IMR-90 (cell line): ENCODE measurements around the gene AK3. TPM values are rescaled to one million over a fixed set of nuclear protein-coding genes. Genes with fewer than 3 reads are reported as not detected.

Source experiments
- ATAC-seq: fragments of 200-7000 bp; cut with Tn5 transposase; 2 replicates; pipeline ENCODE4 v1.9.1; 2020; ENCODE audit warnings: low read depth, mild to moderate bottlenecking, moderate library complexity
- BruUV-seq: library from RNA; stranded (reverse); fragments of 400-500 nt; replicated peaks from 2 replicates; lab custom pipeline; 2021; lab: Mats Ljungman, UMichigan
- CTCF ChIA-PET: fragments of 300-600 bp; formaldehyde crosslinking; extraction: SDS; loops from one replicate; lab custom pipeline; 2021; ENCODE audit warnings: antibody characterized with exemption; lab: Yijun Ruan, JAX
- POLR2A ChIA-PET: fragments of 300-600 bp; sonication (Branson Sonifier 250); formaldehyde crosslinking; loops from one replicate; lab custom pipeline; 2022; ENCODE audit warnings: antibody characterized with exemption; ENCODE audit not compliant: unreplicated experiment; lab: Charles Lee
- DNase-seq: peaks from one replicate; pipeline ENCODE4 v3.0.0; 2013
- H2AFZ ChIP-seq: replicated peaks from 2 replicates; pipeline ENCODE3; 2013; ENCODE audit warnings: low read length, mild to moderate bottlenecking; ENCODE audit not compliant: poor library complexity
- H2AK5ac ChIP-seq: 2 replicates; pipeline ENCODE4 v1.6.1; 2013; ENCODE audit warnings: low read depth, low read length, inconsistent platforms
- H2AK9ac ChIP-seq: replicated peaks from 2 replicates; pipeline ENCODE3; 2013; ENCODE audit warnings: mild to moderate bottlenecking, low read depth, low read length, moderate library complexity; ENCODE audit not compliant: poor library complexity
- H2BK120ac ChIP-seq: 2 replicates; pipeline ENCODE4 v1.6.1; 2013; ENCODE audit warnings: low read depth, low read length, inconsistent platforms
- H2BK15ac ChIP-seq: 3 replicates; pipeline ENCODE4 v1.6.1; 2013; ENCODE audit warnings: low read depth, low read length, inconsistent platforms
- H2BK20ac ChIP-seq: 2 replicates; pipeline ENCODE4 v1.6.1; 2013; ENCODE audit warnings: low read depth, mild to moderate bottlenecking, inconsistent platforms, low read length, moderate library complexity
- H2BK5ac ChIP-seq: 2 replicates; pipeline ENCODE4 v1.6.1; 2013; ENCODE audit warnings: mild to moderate bottlenecking, low read depth, low read length, inconsistent platforms; ENCODE audit not compliant: poor library complexity, severe bottlenecking
- H3K14ac ChIP-seq: replicated peaks from 2 replicates; pipeline ENCODE4 v1.6.1; 2013; ENCODE audit warnings: low read depth, low read length, inconsistent platforms
- H3K18ac ChIP-seq: 2 replicates; pipeline ENCODE4 v1.6.1; 2013; ENCODE audit warnings: low read depth, low read length, control low read depth
- H3K23ac ChIP-seq: 2 replicates; pipeline ENCODE4 v1.6.1; 2013; ENCODE audit warnings: low read depth, low read length, inconsistent platforms
- H3K27ac ChIP-seq: 2 replicates; pipeline ENCODE4 v1.5.1; 2013; ENCODE audit warnings: mild to moderate bottlenecking, control low read depth, low read length; ENCODE audit not compliant: insufficient read depth
- H3K27me3 ChIP-seq: 2 replicates; pipeline ENCODE4 v1.6.1; 2013; ENCODE audit warnings: low read length; ENCODE audit not compliant: control insufficient read depth, insufficient read depth
- H3K36me3 ChIP-seq: 2 replicates; pipeline ENCODE4 v1.6.1; 2013; ENCODE audit warnings: low read length, mixed read lengths; ENCODE audit not compliant: control insufficient read depth, insufficient read depth
- H3K4ac ChIP-seq: 2 replicates; pipeline ENCODE4 v1.6.1; 2013; ENCODE audit warnings: low read depth, low read length, inconsistent platforms
- H3K4me1 ChIP-seq: 2 replicates; pipeline ENCODE4 v1.6.1; 2013; ENCODE audit warnings: low read length, mixed read lengths; ENCODE audit not compliant: control insufficient read depth, insufficient read depth
- H3K4me2 ChIP-seq: 2 replicates; pipeline ENCODE4 v1.6.1; 2013; ENCODE audit warnings: low read depth, mild to moderate bottlenecking, control low read depth, low read length, moderate library complexity
- H3K4me3 ChIP-seq: 2 replicates; pipeline ENCODE4 v1.5.1; 2013; ENCODE audit warnings: low read depth, mild to moderate bottlenecking, control low read depth, low read length, moderate library complexity; ENCODE audit not compliant: insufficient read depth
- H3K56ac ChIP-seq: 2 replicates; pipeline ENCODE4 v1.6.1; 2013; ENCODE audit warnings: low read length, inconsistent platforms; ENCODE audit not compliant: insufficient read depth; ENCODE audit errors: extremely low read depth
- H3K79me1 ChIP-seq, 2 experiments: 2 replicates each; pipeline ENCODE4 v1.6.1; 2013; ENCODE audit warnings: low read length in 2 of 2, inconsistent platforms in 1 of 2, low read depth in 1 of 2
- H3K9ac ChIP-seq: 2 replicates; pipeline ENCODE4 v1.6.1; 2013; ENCODE audit warnings: low read depth, low read length, control low read depth
- H3K9me1 ChIP-seq: 2 replicates; pipeline ENCODE4 v1.6.1; 2013; ENCODE audit warnings: low read length, inconsistent platforms; ENCODE audit not compliant: insufficient read depth
- H3K9me3 ChIP-seq: 2 replicates; pipeline ENCODE4 v1.6.1; 2013; ENCODE audit warnings: low read length; ENCODE audit not compliant: control insufficient read depth, insufficient read depth
- H4K20me1 ChIP-seq: 2 replicates; pipeline ENCODE4 v1.6.1; 2013; ENCODE audit warnings: low read length, inconsistent platforms; ENCODE audit not compliant: insufficient read depth
- H4K5ac ChIP-seq: 2 replicates; pipeline ENCODE4 v1.6.1; 2013; ENCODE audit warnings: mild to moderate bottlenecking, low read depth, low read length, control low read depth
- H4K8ac ChIP-seq, 2 experiments: 2 replicates each; pipeline ENCODE4 v1.6.1; 2013; ENCODE audit warnings: low read depth in 2 of 2, low read length in 2 of 2, control low read depth in 1 of 2, inconsistent platforms in 1 of 2
- H4K91ac ChIP-seq: 2 replicates; pipeline ENCODE4 v1.6.1; 2013; ENCODE audit warnings: low read depth, low read length, inconsistent platforms; ENCODE audit not compliant: insufficient read depth
- MAFK ChIP-seq: IDR thresholded peaks from 2 replicates; pipeline ENCODE4 v1.6.1; 2012; ENCODE audit warnings: low read depth, low read length, improper control_type of control experiment
- WGBS, 2 experiments: methylation state at CpG; one replicate each; pipeline versions ENCODE4 v1.1.5 to v1.1.7; 2013; ENCODE audit warnings: missing lambda C conversion rate in 2 of 2; ENCODE audit not compliant: insufficient read length in 1 of 2; ENCODE audit errors: extremely low coverage in 2 of 2; 5-methylcytosine and 5-hydroxymethylcytosine counted together
- dilution Hi-C: fragments of 300-500 bp; cut with HindIII; formaldehyde crosslinking; loops from one replicate; pipeline ENCODE4 v1.14.3; 2018; ENCODE audit warnings: low sequenced_read_pairs; ENCODE audit not compliant: unreplicated experiment
- in situ Hi-C: fragments of 300-500 bp; cut with MboI; formaldehyde crosslinking; loops from 3 replicates; pipeline ENCODE4 v1.14.3; 2019; ENCODE audit warnings: low sequenced_read_pairs, inconsistent platforms, mixed read lengths
- intact Hi-C: fragments of 100-400 bp; cut with micrococcal nuclease; formaldehyde crosslinking; loops from 2 replicates; pipeline ENCODE4 v1.10.0; 2022
- polyA plus RNA-seq, 3 experiments: library from polyadenylated mRNA; depleted of rRNA; stranded (reverse); fragments of >200 nt; gene quantifications; 2 replicates each; pipeline ENCODE4 v1.2.3, GENCODE V29; 2012; ENCODE audit warnings: low replicate concordance in 1 of 3
- total RNA-seq: library from RNA; depleted of rRNA; stranded (reverse); fragments of >200 nt; gene quantifications from 2 replicates; pipeline ENCODE4 v1.2.3, GENCODE V29; 2012
- TF ChIP-seq, protein P1 (sequence below): conservative IDR thresholded peaks from 2 replicates; pipeline ENCODE4 v1.5.1; 2012; ENCODE audit warnings: mild to moderate bottlenecking, low read depth, low read length, improper control_type of control experiment

Gene AK3
- total and polyA plus RNA-seq, 2 of the 4 experiments (the other 2 are of a cell fraction): 24.7 to 26.2 TPM

DNA sequence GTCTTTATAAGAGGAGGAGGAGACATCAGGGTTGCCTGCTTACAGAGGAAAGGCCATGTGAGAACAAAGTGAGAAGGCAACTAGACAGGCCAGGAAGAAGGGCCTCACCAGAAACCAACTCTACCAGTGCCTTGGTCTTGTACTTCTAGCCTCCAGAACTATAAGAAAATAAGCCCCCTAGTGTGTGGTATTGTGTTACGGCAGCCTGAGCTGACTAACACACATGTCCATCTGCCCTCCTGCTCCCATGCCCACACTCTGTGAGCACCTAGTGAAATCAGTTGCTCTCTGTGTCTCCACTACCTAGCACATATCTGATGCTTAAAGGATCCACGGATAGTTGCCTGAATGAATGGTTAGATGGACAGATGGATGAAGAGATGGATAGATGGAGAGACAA lies 6.9 kb downstream of the AK3 start:
- H2AFZ ChIP-seq: no peak overlapping the region
- intact Hi-C loops: no loop called here
- H2BK5ac ChIP-seq: no peak overlapping the region
- H3K56ac ChIP-seq: no peak overlapping the region
- no peak overlapping the region for H2BK20ac ChIP-seq
- H3K4me1 ChIP-seq: 0 out of 2 replicates have a peak, but pooled peaks cover 2% of the 10 kb centered on the region
- H3K18ac ChIP-seq: no peak overlapping the region
- H4K20me1 ChIP-seq: peaks cover 24% of the 10 kb centered on the region
- in situ Hi-C loops: no loop called here
- H3K4me3 ChIP-seq: no peak overlapping the region
- WGBS, 2 experiments: no CpG with 5 or more reads among the region's 2 CpGs
- H3K27ac ChIP-seq: no peak overlapping the region
- peaks cover 21 to 60% of the 10 kb centered on the region in 2 experiments for H3K79me1 ChIP-seq
- no peak overlapping the region for H3K9ac ChIP-seq
- no peak overlapping the region for H4K91ac ChIP-seq
- DNase-seq (no peak), ATAC-seq (no peak)
- no peak overlapping the region for H3K14ac ChIP-seq
- no peaks in the 10 kb centered on the region for H3K9me3 ChIP-seq
- H2AK5ac ChIP-seq: no peak overlapping the region
- no peak overlapping the region for H2BK15ac ChIP-seq
- ChIA-PET POLR2A (interaction anchor here (0.6 kb wide), 1 partner anchor 1106 kb away, joined by 3 read pairs; no protein-coding TSS in a partner anchor), CTCF (no interaction called here)
- no peaks in the 10 kb centered on the region for H3K27me3 ChIP-seq
- no peak overlapping the region for H2BK120ac ChIP-seq
- no peak overlapping the region for H2AK9ac ChIP-seq
- H3K4ac ChIP-seq: no peak overlapping the region
- no peak overlapping the region for H3K4me2 ChIP-seq
- dilution Hi-C loops: no loop called here
- H4K8ac ChIP-seq: no peak overlapping the region
- no peak overlapping the region for H3K23ac ChIP-seq
- H3K9me1 ChIP-seq: peaks cover 4% of the 10 kb centered on the region
- TF ChIP-seq, protein P1, sequence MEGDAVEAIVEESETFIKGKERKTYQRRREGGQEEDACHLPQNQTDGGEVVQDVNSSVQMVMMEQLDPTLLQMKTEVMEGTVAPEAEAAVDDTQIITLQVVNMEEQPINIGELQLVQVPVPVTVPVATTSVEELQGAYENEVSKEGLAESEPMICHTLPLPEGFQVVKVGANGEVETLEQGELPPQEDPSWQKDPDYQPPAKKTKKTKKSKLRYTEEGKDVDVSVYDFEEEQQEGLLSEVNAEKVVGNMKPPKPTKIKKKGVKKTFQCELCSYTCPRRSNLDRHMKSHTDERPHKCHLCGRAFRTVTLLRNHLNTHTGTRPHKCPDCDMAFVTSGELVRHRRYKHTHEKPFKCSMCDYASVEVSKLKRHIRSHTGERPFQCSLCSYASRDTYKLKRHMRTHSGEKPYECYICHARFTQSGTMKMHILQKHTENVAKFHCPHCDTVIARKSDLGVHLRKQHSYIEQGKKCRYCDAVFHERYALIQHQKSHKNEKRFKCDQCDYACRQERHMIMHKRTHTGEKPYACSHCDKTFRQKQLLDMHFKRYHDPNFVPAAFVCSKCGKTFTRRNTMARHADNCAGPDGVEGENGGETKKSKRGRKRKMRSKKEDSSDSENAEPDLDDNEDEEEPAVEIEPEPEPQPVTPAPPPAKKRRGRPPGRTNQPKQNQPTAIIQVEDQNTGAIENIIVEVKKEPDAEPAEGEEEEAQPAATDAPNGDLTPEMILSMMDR: peak; percentile 13; the same call in 1 of the 2 replicates
- no peak for TF ChIP-seq MAFK
- no peak overlapping the region for H4K5ac ChIP-seq
- BruUV-seq: no TSS peak
- peaks cover 4% of the 10 kb centered on the region for H3K36me3 ChIP-seq
